Measurements from ENCODE around the gene RAN. TPM values are rescaled to one million over a fixed set of nuclear protein-coding genes. Genes with fewer than 3 reads are reported as not detected.

The RAN gene
- total and polyA plus RNA-seq, 9 of the 15 experiments (the other 6 are each of a cell fraction or from before 2014, with no cell fraction given) = 1,687 to 3,820 (median 2,300) TPM

GRCh38 chr12:130870442-130871285 is 1.2 kb upstream of the RAN start (continued):
- TF ChIP-seq MLX (CRISPR knock-in tag; conservative IDR thresholded peaks at IDR 0.05) (no peak), MTA2 (IDR thresholded peaks at IDR 0.05; ENCODE audit: low read depth) (no peak), HINFP (tag; conservative IDR thresholded peaks at IDR 0.05; ENCODE audit: low read depth) (peak; percentile 41; the same call in 1 of the 2 replicates), SETDB1 (IDR thresholded peaks at IDR 0.05; ENCODE audit: low read length) (no peak), ELF4 (CRISPR knock-in tag; IDR thresholded peaks at IDR 0.05) (no peak), ZBTB17 (CRISPR knock-in tag; IDR thresholded peaks at IDR 0.05) (no peak), ZNF217 (CRISPR knock-in tag; IDR thresholded peaks at IDR 0.05) (no peak), FOXM1 (IDR thresholded peaks at IDR 0.05; ENCODE audit: low read depth) (0 out of 2 replicates have a peak, but pooled peaks have one; percentile 19), FOXM1 (CRISPR knock-in tag; IDR thresholded peaks at IDR 0.05; ENCODE audit: low read depth) (0 out of 2 replicates have a peak, but pooled peaks have one; percentile 7), FOXP4 (CRISPR knock-in tag; IDR thresholded peaks at IDR 0.05; ENCODE audit: borderline replicate concordance) (no peak), TCF3 (CRISPR knock-in tag; IDR thresholded peaks at IDR 0.05) (no peak; the same call in 1 of the 2 replicates), POLR3A (IDR thresholded peaks at IDR 0.05; ENCODE audit: borderline replicate concordance, extremely low read depth, insufficient read depth, insufficient read length) (no peak), PYGO2 (tag; IDR thresholded peaks at IDR 0.05) (no peak), GTF2E2 (tag; IDR thresholded peaks at IDR 0.05) (no peak; the same call in 1 of the 2 replicates), HMGN3 (IDR thresholded peaks at IDR 0.05; ENCODE audit: borderline replicate concordance, extremely low read depth, insufficient read length, low read depth, low read length) (no peak), PHF20 (IDR thresholded peaks at IDR 0.05; ENCODE audit: partially characterized antibody) (peak; percentile 18), ZNF589 (CRISPR knock-in tag; IDR thresholded peaks at IDR 0.05; ENCODE audit: low read depth) (0 out of 2 replicates have a peak, but pooled peaks have one; percentile 13), FOXA3 (CRISPR knock-in tag; conservative IDR thresholded peaks at IDR 0.05 in 1 of 2, IDR thresholded peaks at IDR 0.05 in 1 of 2) (no peak), TEAD1 (CRISPR knock-in tag; IDR thresholded peaks at IDR 0.05) (no peak; a peak in 1 of 4 replicates), MEIS2 (IDR thresholded peaks at IDR 0.05; ENCODE audit: partially characterized antibody) (peak; percentile 66), ZNF395 (CRISPR knock-in tag; IDR thresholded peaks at IDR 0.05) (no peak)

Measured in K562 (cell line).